HEK293T (cell line): Measurements from ENCODE around the gene EIF6.

Experiments used
- ARNT ChIP-seq: fragments of 450-650 bp; IDR thresholded peaks from 2 replicates; pipeline ENCODE4 v1.6.1; 2017; ENCODE audit warnings: mild to moderate bottlenecking
- BHLHE40 ChIP-seq: fragments of 450-650 bp; IDR thresholded peaks from 2 replicates; pipeline ENCODE4 v1.6.1; 2016; ENCODE audit warnings: mild to moderate bottlenecking, moderate library complexity, borderline replicate concordance
- FOXK2 ChIP-seq: fragments of 450-650 bp; IDR thresholded peaks from 2 replicates; pipeline ENCODE4 v1.6.1; 2016; ENCODE audit warnings: mild to moderate bottlenecking
- FOXM1 ChIP-seq: fragments of 450-650 bp; IDR thresholded peaks from 2 replicates; pipeline ENCODE4 v1.6.1; 2017; ENCODE audit warnings: mild to moderate bottlenecking, borderline replicate concordance
- LEF1 ChIP-seq: fragments of 450-650 bp; IDR thresholded peaks from 2 replicates; pipeline ENCODE4 v1.6.1; 2017; ENCODE audit warnings: mild to moderate bottlenecking, borderline replicate concordance
- PKNOX1 ChIP-seq: fragments of 450-650 bp; IDR thresholded peaks from 2 replicates; pipeline ENCODE4 v1.6.1; 2016
- SP1 ChIP-seq: fragments of 450-650 bp; IDR thresholded peaks from 2 replicates; pipeline ENCODE4 v1.6.1; 2017
- SUZ12 ChIP-seq: fragments of 450-650 bp; IDR thresholded peaks from 2 replicates; pipeline ENCODE4 v1.6.1; 2016; ENCODE audit warnings: mild to moderate bottlenecking
- TARDBP ChIP-seq: fragments of 450-650 bp; IDR thresholded peaks from 2 replicates; pipeline ENCODE4 v1.6.1; 2016
- ZNF384 ChIP-seq: fragments of 450-650 bp; IDR thresholded peaks from 2 replicates; pipeline ENCODE4 v1.6.1; 2016

DNA sequence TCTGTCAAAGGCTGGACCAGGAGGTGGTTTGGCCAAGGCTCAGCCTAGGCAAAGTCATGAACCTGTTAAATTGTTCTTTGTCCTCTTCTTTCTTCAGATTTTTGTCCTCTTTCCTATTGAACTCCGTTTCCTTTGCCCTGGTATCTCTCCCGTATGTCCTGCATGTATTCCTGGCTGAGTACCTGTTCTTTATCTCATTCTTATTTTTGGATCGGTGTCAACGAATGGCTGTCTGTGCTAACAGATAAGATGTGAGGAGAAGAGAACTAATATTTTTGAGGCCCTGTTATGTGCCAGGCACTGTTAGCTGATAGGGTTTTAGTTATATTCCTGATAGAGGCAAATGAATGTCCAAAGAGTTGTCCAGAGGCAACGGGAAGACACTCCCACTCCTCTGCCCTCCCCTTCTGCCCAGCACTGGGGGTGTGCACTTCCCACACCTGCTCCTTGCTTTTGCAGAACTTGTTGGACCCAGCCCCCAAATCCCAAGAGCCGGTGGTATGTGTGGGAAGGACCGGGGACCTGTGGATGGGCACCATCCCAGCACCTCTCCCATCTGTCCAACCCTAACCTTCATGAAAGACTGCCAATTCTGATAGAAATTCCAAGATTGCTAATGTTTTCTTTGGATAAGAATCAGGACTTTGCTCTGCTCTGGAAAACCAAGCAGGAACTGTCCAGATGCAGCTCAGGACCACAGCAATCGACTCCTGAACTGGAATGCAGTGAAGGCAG lies 27.2 kb downstream of the EIF6 start:
- TF ChIP-seq FOXM1 (no peak), LEF1 (no peak), ZNF384 (no peak), TARDBP (no peak), BHLHE40 (no peak), ARNT (no peak), FOXK2 (no peak), PKNOX1 (no peak), SUZ12 (no peak), SP1 (no peak)
